Neural progenitor cell (in vitro differentiated cells): ENCODE measurements around the gene REPIN1. TPM values are rescaled to one million over a fixed set of nuclear protein-coding genes. Genes with fewer than 3 reads are reported as not detected.

Source experiments
- DNase-seq: peaks from one replicate; pipeline ENCODE4 v3.0.0-alpha.2; 2016; ENCODE audit warnings: low spot score
- H2AFZ ChIP-seq: fragments of 200-600 bp; sonication (generic); replicated peaks from 2 replicates; pipeline ENCODE4 v1.6.1; 2016; ENCODE audit warnings: antibody characterized with exemption
- H3F3A ChIP-seq: fragments of 200-600 bp; sonication (generic); 2 replicates; pipeline ENCODE4 v1.6.1; 2016; ENCODE audit warnings: antibody characterized with exemption, low read depth
- H3K27ac ChIP-seq: fragments of 200-600 bp; sonication (generic); 2 replicates; pipeline ENCODE4 v1.5.1; 2016; ENCODE audit warnings: mild to moderate bottlenecking
- H3K27me3 ChIP-seq: fragments of 200-600 bp; sonication (generic); 2 replicates; pipeline ENCODE4 v1.6.1; 2016; ENCODE audit warnings: mild to moderate bottlenecking, moderate library complexity
- H3K36me3 ChIP-seq: fragments of 200-600 bp; sonication (generic); 2 replicates; pipeline ENCODE4 v1.5.1; 2016
- H3K4me1 ChIP-seq: fragments of 200-600 bp; sonication (generic); 2 replicates; pipeline ENCODE4 v1.6.1; 2016; ENCODE audit warnings: mixed run types
- H3K4me2 ChIP-seq: fragments of 200-600 bp; sonication (generic); 2 replicates; pipeline ENCODE4 v1.6.1; 2016
- H3K4me3 ChIP-seq: fragments of 200-600 bp; sonication (generic); 2 replicates; pipeline ENCODE4 v1.5.1; 2016
- H3K79me2 ChIP-seq: fragments of 200-600 bp; sonication (generic); 2 replicates; pipeline ENCODE4 v1.6.1; 2016; ENCODE audit warnings: low read depth
- H3K9ac ChIP-seq: fragments of 200-600 bp; sonication (generic); 2 replicates; pipeline ENCODE4 v1.6.1; 2016
- H3K9me3 ChIP-seq: fragments of 200-600 bp; sonication (generic); 2 replicates; pipeline ENCODE4 v1.5.1; 2016; ENCODE audit warnings: low read depth
- H4K20me1 ChIP-seq: fragments of 200-600 bp; sonication (generic); 2 replicates; pipeline ENCODE4 v1.6.1; 2016; ENCODE audit warnings: low read depth
- H3K27ac Mint-ChIP-seq: 3 replicates; pipeline ENCODE4 v1.8.0; 2021; ENCODE audit warnings: mixed read lengths
- H3K27me3 Mint-ChIP-seq: 2 replicates; pipeline ENCODE4 v1.8.0; 2022; ENCODE audit warnings: low read depth, mild to moderate bottlenecking, inconsistent platforms, moderate library complexity, mixed read lengths; ENCODE audit not compliant: insufficient read depth
- H3K36me3 Mint-ChIP-seq: 3 replicates; pipeline ENCODE4 v1.8.0; 2021; ENCODE audit warnings: mixed read lengths
- H3K4me1 Mint-ChIP-seq: 3 replicates; pipeline ENCODE4 v1.8.0; 2021; ENCODE audit warnings: mixed read lengths
- H3K4me3 Mint-ChIP-seq: 3 replicates; pipeline ENCODE4 v1.8.0; 2021; ENCODE audit warnings: mild to moderate bottlenecking, moderate library complexity, mixed read lengths
- H3K9me3 Mint-ChIP-seq: 3 replicates; pipeline ENCODE4 v1.8.0; 2020; ENCODE audit warnings: mixed read lengths
- EZH2 ChIP-seq: fragments of 200-600 bp; sonication (generic); IDR thresholded peaks from 2 replicates; pipeline ENCODE4 v1.6.1; 2017; ENCODE audit warnings: antibody characterized with exemption, mild to moderate bottlenecking, moderate library complexity
- EZH2phosphoT487 ChIP-seq: fragments of 200-600 bp; sonication (generic); IDR thresholded peaks from 2 replicates; pipeline ENCODE4 v1.6.1; 2017; ENCODE audit warnings: antibody characterized with exemption
- total RNA-seq: library from RNA; depleted of rRNA; stranded (reverse); fragments of >200 nt; gene quantifications from 2 replicates; pipeline ENCODE4 v1.2.3, GENCODE V29; 2015; ENCODE audit warnings: low replicate concordance
- TF ChIP-seq, protein P1 (sequence below): fragments of 200-600 bp; sonication (generic); IDR thresholded peaks from 2 replicates; pipeline ENCODE4 v1.5.1; 2017; ENCODE audit warnings: antibody characterized with exemption, mild to moderate bottlenecking

The REPIN1 gene
- total RNA-seq, 1 donor from 2014 or later: 18.0 TPM

DNA sequence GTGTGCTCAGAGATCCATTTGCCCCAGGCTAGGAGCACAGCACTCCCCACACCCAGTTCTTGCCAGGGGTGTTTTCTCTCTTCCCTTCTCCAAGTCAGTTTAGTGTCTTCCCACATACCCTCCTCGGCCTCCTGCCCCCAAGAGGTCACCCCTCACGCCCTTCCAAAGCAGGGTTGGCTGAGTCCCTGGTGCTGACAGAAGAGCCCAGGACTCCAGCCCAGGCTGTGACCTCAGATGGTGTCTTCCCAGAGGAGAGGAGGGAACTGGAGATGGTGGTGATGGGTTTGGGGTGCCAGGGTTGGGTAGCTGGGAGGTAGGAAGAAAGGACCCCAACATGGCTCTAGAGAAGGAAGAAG is 30.3 kb downstream of the REPIN1 start:
- Histone ChIP-seq H3K9ac (no peak overlapping the region), H3F3A (peaks cover 34% of the 10 kb centered on the region), H3K4me2 (peak overlapping the region; percentile 29), H3K4me1 (peaks cover 64% of the 10 kb centered on the region), H4K20me1 (peaks cover 29% of the 10 kb centered on the region), H3K79me2 (peaks cover 21% of the 10 kb centered on the region), H2AFZ (no peak overlapping the region), H3K27ac (no peak overlapping the region), H3K4me3 (no peak overlapping the region), H3K27me3 (no peaks in the 10 kb centered on the region), H3K36me3 (no peaks in the 10 kb centered on the region), H3K9me3 (no peaks in the 10 kb centered on the region)
- H3K4me3 Mint-ChIP-seq: peak overlapping the region; percentile 50
- H3K9me3 Mint-ChIP-seq: no peaks in the 10 kb centered on the region
- H3K4me1 Mint-ChIP-seq: peaks cover 75% of the 10 kb centered on the region
- peaks cover 2% of the 10 kb centered on the region for H3K27me3 Mint-ChIP-seq
- no peak for DNase-seq
- H3K36me3 Mint-ChIP-seq: peaks cover 11% of the 10 kb centered on the region
- H3K27ac Mint-ChIP-seq: peak overlapping the region; percentile 67
- TF ChIP-seq EZH2phosphoT487 (no peak), EZH2 (no peak)
- TF ChIP-seq, protein P1, sequence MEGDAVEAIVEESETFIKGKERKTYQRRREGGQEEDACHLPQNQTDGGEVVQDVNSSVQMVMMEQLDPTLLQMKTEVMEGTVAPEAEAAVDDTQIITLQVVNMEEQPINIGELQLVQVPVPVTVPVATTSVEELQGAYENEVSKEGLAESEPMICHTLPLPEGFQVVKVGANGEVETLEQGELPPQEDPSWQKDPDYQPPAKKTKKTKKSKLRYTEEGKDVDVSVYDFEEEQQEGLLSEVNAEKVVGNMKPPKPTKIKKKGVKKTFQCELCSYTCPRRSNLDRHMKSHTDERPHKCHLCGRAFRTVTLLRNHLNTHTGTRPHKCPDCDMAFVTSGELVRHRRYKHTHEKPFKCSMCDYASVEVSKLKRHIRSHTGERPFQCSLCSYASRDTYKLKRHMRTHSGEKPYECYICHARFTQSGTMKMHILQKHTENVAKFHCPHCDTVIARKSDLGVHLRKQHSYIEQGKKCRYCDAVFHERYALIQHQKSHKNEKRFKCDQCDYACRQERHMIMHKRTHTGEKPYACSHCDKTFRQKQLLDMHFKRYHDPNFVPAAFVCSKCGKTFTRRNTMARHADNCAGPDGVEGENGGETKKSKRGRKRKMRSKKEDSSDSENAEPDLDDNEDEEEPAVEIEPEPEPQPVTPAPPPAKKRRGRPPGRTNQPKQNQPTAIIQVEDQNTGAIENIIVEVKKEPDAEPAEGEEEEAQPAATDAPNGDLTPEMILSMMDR: no peak

- DNase-seq: no peak
- no peak for TF ChIP-seq EZH2
- H3K9me3 Mint-ChIP-seq: no peaks in the 10 kb centered on the region
- Histone ChIP-seq H3K4me3 (no peak overlapping the region), H3K79me2 (peaks cover 15% of the 10 kb centered on the region), H3K36me3 (no peaks in the 10 kb centered on the region), H3K4me2 (peak overlapping the region; percentile 29), H3K9me3 (no peaks in the 10 kb centered on the region), H3K27me3 (no peaks in the 10 kb centered on the region), H3K4me1 (peaks cover 70% of the 10 kb centered on the region), H4K20me1 (peaks cover 25% of the 10 kb centered on the region), H2AFZ (no peak overlapping the region), H3K9ac (no peak overlapping the region), H3F3A (peaks cover 40% of the 10 kb centered on the region), H3K27ac (no peak overlapping the region)
- peaks cover 2% of the 10 kb centered on the region for H3K27me3 Mint-ChIP-seq
- peak overlapping the region; percentile 60 for H3K4me3 Mint-ChIP-seq
- peaks cover 76% of the 10 kb centered on the region for H3K4me1 Mint-ChIP-seq
- H3K27ac Mint-ChIP-seq: peak overlapping the region; percentile 95
- H3K36me3 Mint-ChIP-seq: peaks cover 11% of the 10 kb centered on the region
These were observed 30.9 kb downstream of the REPIN1 start for GRCh38 chr7:150399421-150400007.

DNA sequence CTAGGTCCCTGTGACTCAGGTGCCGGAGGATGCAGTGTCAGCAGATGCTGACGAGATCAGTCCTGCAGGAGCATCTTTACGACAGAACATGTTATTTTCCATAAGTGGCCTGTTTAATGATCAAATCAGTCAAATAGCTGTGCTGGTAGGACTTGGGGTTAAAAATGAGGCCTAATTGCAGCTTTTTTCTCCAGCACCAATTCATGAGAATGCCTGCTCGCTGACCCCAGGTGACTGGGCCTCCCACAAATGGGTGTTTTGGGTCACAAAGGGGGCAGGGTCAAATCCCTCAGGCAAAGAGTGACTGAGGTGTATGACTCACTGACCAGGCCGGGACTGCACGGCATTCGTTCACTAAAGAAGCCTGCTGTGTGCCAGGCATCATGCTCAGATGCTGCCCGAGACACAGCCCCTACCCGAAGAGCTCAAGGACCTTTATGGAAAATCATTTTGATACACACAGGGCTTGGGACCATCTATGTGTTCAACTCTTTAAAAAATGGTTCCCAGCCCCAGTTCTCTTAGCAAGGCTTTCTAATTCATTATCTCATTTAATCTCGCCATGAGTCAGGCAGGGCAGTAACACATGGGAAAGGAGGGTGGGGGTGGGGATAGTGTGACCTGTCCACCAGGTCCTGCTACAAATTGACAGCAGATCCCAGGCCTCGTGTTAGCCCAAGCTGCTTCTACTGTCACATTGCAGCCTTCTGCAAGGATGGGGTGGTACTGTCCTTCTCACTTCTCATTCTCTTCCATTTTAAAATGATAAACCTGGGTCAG is 31.6 kb downstream of the REPIN1 start:
- no peak for DNase-seq
- H2AFZ ChIP-seq: no peak overlapping the region
- no peak for TF ChIP-seq EZH2phosphoT487
- no peak for TF ChIP-seq EZH2
- TF ChIP-seq, protein P1: no peak
- peaks cover 8% of the 10 kb centered on the region for H3K79me2 ChIP-seq
- H3K4me2 ChIP-seq: peak overlapping the region; percentile 29
- H3K4me1 ChIP-seq: peaks cover 68% of the 10 kb centered on the region
- peaks cover 10% of the 10 kb centered on the region for H3K36me3 Mint-ChIP-seq
- H3K9me3 Mint-ChIP-seq: no peaks in the 10 kb centered on the region
- H3K27me3 Mint-ChIP-seq: peaks cover 2% of the 10 kb centered on the region
- H3K4me1 Mint-ChIP-seq: peaks cover 74% of the 10 kb centered on the region
- no peak overlapping the region for H3K9ac ChIP-seq
- no peaks in the 10 kb centered on the region for H3K27me3 ChIP-seq
- H3K4me3 Mint-ChIP-seq: peak overlapping the region; percentile 60
- no peak overlapping the region for H3K27ac ChIP-seq
- no peak overlapping the region for H3K4me3 ChIP-seq
- H3K27ac Mint-ChIP-seq: peak overlapping the region; percentile 95
- no peaks in the 10 kb centered on the region for H3K36me3 ChIP-seq
- peaks cover 24% of the 10 kb centered on the region for H4K20me1 ChIP-seq
- H3F3A ChIP-seq: peaks cover 45% of the 10 kb centered on the region
- H3K9me3 ChIP-seq: no peaks in the 10 kb centered on the region
